Measurements from ENCODE around the gene NKX1-1. TPM values are rescaled to one million over a fixed set of nuclear protein-coding genes. Genes with fewer than 3 reads are reported as not detected.
A peak's percentile ranks its signal among the peaks of the same experiment; 100 is the strongest.
"Not testable (repeated sequence)": the region's sequence is repeated elsewhere in the genome, so short reads cannot be mapped to it uniquely, and the experiment has no call there.

NKX1-1 gene
- total and polyA plus RNA-seq, 9 of the 15 experiments (the other 6 are each of a cell fraction or from before 2014, with no cell fraction given): not detected

DNA sequence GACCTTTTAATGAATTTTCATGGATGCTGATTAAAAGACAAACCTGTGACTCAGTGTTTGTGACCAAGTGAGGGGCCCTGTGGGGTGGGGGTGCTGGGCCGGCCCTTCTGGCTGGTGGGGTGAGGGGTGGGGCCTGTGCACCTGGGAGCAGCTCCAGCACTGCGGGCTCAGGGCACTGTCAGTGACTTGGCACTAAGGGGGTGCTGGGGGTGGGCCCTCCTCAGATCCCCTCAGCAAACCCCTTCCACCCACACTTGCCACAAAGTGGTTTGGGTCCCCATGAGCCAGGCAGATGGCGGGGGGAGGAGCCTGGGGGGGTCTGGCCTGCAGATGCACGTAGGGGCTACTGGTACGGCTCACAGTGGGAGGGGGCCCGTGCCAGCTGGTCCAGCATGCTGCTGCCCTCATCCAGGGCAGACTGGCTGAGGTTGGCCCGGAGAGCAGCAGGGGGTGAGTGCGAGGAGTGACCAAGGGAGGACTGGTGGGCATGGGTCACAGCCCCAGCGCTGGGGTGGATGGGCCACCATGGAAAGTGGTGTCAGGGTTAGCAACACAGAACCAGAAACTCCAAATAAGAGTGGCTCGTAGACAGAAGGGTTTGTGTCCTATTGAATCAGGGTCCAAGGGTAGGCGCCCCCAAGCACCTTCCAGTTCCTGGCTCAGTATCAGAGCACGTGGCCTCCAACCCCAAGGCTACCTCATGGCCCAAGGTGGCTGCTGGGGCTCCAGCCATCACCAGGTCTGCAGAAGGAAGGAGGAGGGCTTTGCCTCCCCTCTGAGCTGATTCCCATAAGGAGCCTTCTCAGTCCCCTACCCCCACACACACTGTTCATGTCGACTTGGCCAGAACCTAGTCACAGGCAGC lies 10.1 kb downstream of the NKX1-1 start:
- no TSS peak for BruUV-seq (replicated peaks)
- POLR2A ChIA-PET: interaction anchor here (0.6 kb wide), 1 partner anchor 340 kb away, joined by 3 read pairs; no protein-coding TSS in a partner anchor

DNA sequence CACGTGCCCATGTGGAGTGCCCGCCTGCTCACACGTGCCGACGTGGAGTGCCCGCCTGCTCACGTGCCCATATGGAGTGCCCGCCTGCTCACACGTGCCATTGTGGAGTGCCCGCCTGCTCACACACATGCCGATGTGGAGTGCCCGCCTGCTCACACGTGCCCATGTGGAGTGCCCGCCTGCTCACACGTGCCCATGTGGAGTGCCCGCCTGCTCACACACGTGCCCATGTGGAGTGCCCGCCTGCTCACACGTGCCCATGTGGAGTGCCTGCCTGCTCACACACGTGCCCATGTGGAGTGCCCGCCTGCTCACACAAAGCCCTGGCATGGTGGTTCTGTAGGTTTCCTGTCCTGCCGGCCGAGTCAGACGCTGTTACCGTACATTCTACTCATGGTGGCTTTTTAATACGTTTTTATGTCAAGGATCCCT lies 10.8 kb downstream of the NKX1-1 start:
- 94% methylated on average over 21 of the region's 26 CpGs for WGBS (ENCODE audit: insufficient coverage, low coverage, missing lambda C conversion rate)
- not testable (repeated sequence) for H3K36me3 ChIP-seq (ENCODE audit: control insufficient read depth, insufficient read depth, low read length); FAIRE-seq

More for the DNA sequence above, 10.1 kb downstream of the NKX1-1 start:
- intact Hi-C loops (cut with micrococcal nuclease): no loop called here
- Histone ChIP-seq H3K4me1 (replicated peaks in 1 of 2; ENCODE audit: control insufficient read depth in 2 of 2, insufficient read depth in 2 of 2, low read length in 2 of 2) (peaks cover 3 to 19% of the 10 kb centered on the region in 2 experiments; a peak in 2 of 5 replicates), H3K27ac (ENCODE audit: extremely low read depth, low read depth, low read length) (no peak overlapping the region), H3K9ac (ENCODE audit: insufficient read depth in 1 of 2, low read depth in 2 of 2, low read length in 2 of 2) (no peak overlapping the region; a peak in 1 of 4 replicates), H3K4me2 (ENCODE audit: insufficient read depth, low read length) (no peak overlapping the region), H3K9me3 (replicated peaks; ENCODE audit: control insufficient read depth, insufficient read depth, low read depth, low read length) (no peaks in the 10 kb centered on the region), H3K4me3 (no peak overlapping the region), H3K27me3 (ENCODE audit: control insufficient read depth in 2 of 2, insufficient read depth in 2 of 2, low read length in 2 of 2) (peaks cover 12 to 28% of the 10 kb centered on the region in 2 experiments; a peak in 3 of 5 replicates), H4K20me1 (replicated peaks; ENCODE audit: control insufficient read depth, insufficient read depth, low read length) (no peaks in the 10 kb centered on the region), H3K36me3 (ENCODE audit: control insufficient read depth, insufficient read depth, low read length) (no peaks in the 10 kb centered on the region), H2AFZ (ENCODE audit: low read depth, low read length) (no peak overlapping the region), H3K9me1 (ENCODE audit: control insufficient read depth, insufficient read depth, low read length) (no peaks in the 10 kb centered on the region), H3K79me2 (ENCODE audit: control insufficient read depth, insufficient read depth, low read length) (no peaks in the 10 kb centered on the region)
- TF ChIP-seq ZZZ3 (IDR thresholded peaks at IDR 0.05) (no peak), SRSF9 (IDR thresholded peaks at IDR 0.05; ENCODE audit: borderline replicate concordance, low read depth, low read length) (no peak), RBM25 (IDR thresholded peaks at IDR 0.05; ENCODE audit: low read depth, low read length, severe bottlenecking) (peak; percentile 91), KDM1A (IDR thresholded peaks at IDR 0.05) (no peak), FOXM1 (IDR thresholded peaks at IDR 0.05; ENCODE audit: low read depth) (no peak), FOXM1 (CRISPR knock-in tag; IDR thresholded peaks at IDR 0.05; ENCODE audit: low read depth) (no peak), RBM39 (optimal IDR thresholded peaks at IDR 0.05; ENCODE audit: low read depth, low read length) (no peak)
- 42% methylated on average over 8 of the region's 13 CpGs for WGBS (ENCODE audit: insufficient coverage, low coverage, missing lambda C conversion rate)
- CTCF ChIA-PET (ENCODE audit: low intra/inter-chr PET ratio): no interaction called here
- FAIRE-seq (no peak), ATAC-seq (no peak), DNase-seq (ENCODE audit: extremely low read depth in 1 of 4, low spot score in 3 of 4) (no peak)
- in situ Hi-C loops (cut with MboI): no loop called here

More for the DNA sequence above, 10.8 kb downstream of the NKX1-1 start:
- H2AFZ ChIP-seq (ENCODE audit: low read depth, low read length); CTCF ChIA-PET (ENCODE audit: low intra/inter-chr PET ratio); intact Hi-C loops (cut with micrococcal nuclease); DNase-seq (ENCODE audit: extremely low read depth in 1 of 4, low spot score in 3 of 4); BruUV-seq (replicated peaks); in situ Hi-C loops (cut with MboI); H4K20me1 ChIP-seq (replicated peaks; ENCODE audit: control insufficient read depth, insufficient read depth, low read length); H3K9me1 ChIP-seq (ENCODE audit: control insufficient read depth, insufficient read depth, low read length); H3K9ac ChIP-seq (ENCODE audit: insufficient read depth in 1 of 2, low read depth in 2 of 2, low read length in 2 of 2); H3K4me2 ChIP-seq (ENCODE audit: insufficient read depth, low read length); H3K79me2 ChIP-seq (ENCODE audit: control insufficient read depth, insufficient read depth, low read length); ATAC-seq; H3K4me3 ChIP-seq; H3K9me3 ChIP-seq (replicated peaks; ENCODE audit: control insufficient read depth, insufficient read depth, low read depth, low read length); H3K27ac ChIP-seq (ENCODE audit: extremely low read depth, low read depth, low read length); POLR2A ChIA-PET: not testable (repeated sequence)
- Histone ChIP-seq H3K27me3 (ENCODE audit: control insufficient read depth in 2 of 2, insufficient read depth in 2 of 2, low read length in 2 of 2) (peaks cover 10 to 21% of the 10 kb centered on the region in 2 experiments; a peak in 3 of 5 replicates), H3K4me1 (replicated peaks in 1 of 2; ENCODE audit: control insufficient read depth in 2 of 2, insufficient read depth in 2 of 2, low read length in 2 of 2) (peaks cover 3 to 12% of the 10 kb centered on the region in 2 experiments; a peak in 2 of 5 replicates)
- TF ChIP-seq HNRNPL (IDR thresholded peaks at IDR 0.05; ENCODE audit: low read depth, low read length): peak; percentile 94

Measured in K562 (cell line).